Activated CD8-positive, alpha-beta memory T cell treated with anti-CD3 and anti-CD28 coated beads for 48 hours (primary cell): ENCODE measurements around the gene FNIP1.
"Not testable (repeated sequence)": the region's sequence is repeated elsewhere in the genome, so short reads cannot be mapped to it uniquely, and the experiment has no call there.

Experiments used
- DNase-seq, 3 experiments: peaks; one replicate each; pipeline ENCODE4 v3.0.0-alpha.2; 2020; ENCODE audit warnings: low read depth in 2 of 3, low spot score in 2 of 3

FNIP1 gene

DNA sequence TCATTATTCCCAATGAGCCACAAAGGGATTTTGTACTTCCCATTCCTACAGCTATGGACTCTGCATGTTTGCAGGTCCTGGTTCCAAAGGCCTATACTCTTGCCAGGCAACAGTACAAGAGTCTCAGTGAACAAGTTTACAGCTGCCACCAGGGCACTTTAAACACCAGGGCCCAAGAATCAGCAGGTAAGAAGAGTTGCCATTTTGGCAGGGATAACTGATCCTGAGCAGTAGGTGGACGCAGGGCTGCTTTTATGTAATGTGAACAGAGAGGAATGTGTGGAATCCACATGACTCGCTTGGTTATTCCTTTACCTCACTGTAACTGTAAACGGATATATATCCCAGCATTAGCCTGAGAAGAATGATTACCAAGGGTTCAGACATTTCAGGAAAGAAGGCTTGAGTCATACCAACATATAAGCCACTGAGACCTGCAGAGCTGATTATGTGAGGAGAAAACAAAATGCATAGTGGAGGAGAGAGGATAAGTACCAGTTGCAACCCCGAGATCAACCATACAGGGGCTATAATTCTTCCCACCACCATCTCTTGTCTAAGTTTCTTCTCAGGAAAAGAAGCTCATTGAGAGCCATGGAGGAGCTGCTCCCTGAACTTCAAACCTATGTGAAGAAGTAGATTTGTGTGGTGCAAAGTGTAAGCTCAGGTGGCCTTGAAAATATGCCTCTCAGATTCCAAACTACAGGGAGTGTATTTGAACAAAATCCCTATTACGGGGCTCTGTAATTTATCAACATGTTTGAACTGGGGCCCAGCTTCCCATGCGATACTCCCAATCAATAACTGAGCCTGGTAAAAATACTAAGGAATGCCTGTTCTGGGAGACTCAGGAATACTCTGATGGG is 186.4 kb downstream of the FNIP1 start:
- DNase-seq, result no peak

DNA sequence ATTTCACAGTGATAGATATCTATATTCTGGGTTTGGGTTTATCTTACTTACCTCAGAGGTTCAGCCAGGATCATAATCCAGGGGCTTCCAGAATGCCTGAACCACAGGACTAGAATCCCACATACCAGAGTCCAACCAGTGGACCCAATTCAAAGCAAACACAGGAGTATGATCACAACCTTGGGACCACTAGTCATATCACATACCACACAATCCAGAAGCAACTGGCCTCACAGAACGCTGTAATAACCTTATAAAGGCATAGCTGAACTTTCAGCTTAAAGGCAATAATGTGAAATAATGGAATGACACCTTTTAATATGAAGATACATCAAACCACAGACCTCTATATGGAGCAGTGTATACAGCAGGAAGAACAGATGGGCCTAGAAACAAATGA is 187.0 kb downstream of the FNIP1 start:
- DNase-seq, result no peak

DNA sequence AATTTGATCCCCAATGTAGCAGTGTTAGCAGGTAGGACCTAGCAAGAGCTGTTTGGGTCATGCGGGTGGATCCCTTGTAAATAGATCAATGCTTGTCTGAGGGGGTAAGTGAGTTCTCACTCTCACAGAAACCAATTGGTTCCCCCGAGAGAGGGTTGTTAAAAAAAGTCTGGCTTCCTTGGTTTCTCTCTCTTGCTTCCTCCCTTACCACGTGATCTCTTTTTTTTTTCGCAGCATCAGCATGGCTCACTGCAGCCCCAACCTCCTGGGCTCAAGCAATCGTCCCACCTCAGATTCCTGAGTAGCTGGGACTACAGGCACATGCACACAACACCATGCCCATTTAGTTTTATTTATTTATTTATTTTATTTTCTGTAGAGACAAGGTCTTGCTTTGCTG is 188.2 kb downstream of the FNIP1 start:
- DNase-seq, result no peak

DNA sequence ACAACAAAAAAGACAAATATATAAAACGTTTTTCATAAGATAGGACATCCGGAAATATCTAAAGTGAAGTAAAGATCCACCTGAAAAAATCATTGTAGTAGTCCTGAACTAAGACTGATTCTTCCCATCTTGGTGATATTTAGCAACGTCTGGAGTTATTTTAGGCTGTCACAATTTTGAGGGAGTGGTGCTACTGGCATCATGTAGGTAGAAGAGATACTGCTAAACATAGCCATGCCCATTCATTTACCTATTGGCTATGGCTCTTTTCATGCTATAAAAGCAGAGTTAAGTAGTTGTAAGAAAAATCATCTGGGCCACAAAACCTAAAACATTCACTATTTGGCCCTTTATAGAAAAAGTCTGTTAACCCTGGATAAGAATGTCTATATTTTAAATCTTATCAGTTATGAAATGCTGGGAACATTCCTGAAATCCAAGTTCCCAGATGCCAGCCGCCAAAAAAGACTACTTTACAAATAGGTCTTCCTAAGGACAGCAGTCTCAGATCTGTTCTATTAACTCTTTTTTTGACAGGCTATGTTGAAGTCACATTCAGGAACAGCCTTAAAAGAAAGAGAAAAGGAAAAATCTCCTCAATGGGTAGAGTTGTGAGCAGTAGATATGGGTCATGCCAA is 188.8 kb downstream of the FNIP1 start:
- no peak for DNase-seq

DNA sequence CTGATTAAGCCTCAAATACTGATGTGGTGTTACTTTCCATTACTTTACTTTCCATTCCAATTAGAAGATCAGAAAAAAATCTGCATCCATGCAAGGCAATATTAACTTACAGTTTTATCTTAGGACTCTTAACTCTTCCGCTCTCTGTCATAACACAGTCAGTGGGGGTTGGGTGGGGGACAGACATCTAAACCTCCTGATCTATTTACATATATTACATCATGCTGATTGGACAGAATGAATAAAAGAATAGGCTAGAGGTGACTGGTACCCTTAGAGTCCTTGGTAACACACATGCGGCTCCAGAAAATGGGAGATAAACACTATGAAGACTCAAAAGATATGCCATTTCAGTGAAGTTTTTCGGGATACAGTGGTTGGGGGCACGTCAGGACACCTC is 189.4 kb downstream of the FNIP1 start:
- no peak for DNase-seq

DNA sequence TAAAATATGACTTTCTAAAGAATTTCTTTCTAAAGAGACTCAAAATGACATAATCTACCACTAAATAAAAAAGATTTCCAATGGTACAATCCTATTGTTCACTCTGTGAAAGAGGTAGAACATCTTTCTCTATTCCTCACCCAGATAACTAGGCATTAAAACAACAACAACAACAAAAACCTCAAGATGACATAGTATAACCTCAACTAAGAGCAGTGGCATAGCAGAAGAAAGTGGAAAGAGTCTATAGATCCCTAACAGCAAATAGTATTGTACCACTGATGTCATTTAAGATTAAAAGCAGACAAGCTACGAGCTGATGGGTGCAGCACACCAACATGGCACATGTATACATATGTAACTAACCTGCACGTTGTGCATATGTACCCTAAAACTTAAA is 191.7 kb downstream of the FNIP1 start:
- no peak for DNase-seq

DNA sequence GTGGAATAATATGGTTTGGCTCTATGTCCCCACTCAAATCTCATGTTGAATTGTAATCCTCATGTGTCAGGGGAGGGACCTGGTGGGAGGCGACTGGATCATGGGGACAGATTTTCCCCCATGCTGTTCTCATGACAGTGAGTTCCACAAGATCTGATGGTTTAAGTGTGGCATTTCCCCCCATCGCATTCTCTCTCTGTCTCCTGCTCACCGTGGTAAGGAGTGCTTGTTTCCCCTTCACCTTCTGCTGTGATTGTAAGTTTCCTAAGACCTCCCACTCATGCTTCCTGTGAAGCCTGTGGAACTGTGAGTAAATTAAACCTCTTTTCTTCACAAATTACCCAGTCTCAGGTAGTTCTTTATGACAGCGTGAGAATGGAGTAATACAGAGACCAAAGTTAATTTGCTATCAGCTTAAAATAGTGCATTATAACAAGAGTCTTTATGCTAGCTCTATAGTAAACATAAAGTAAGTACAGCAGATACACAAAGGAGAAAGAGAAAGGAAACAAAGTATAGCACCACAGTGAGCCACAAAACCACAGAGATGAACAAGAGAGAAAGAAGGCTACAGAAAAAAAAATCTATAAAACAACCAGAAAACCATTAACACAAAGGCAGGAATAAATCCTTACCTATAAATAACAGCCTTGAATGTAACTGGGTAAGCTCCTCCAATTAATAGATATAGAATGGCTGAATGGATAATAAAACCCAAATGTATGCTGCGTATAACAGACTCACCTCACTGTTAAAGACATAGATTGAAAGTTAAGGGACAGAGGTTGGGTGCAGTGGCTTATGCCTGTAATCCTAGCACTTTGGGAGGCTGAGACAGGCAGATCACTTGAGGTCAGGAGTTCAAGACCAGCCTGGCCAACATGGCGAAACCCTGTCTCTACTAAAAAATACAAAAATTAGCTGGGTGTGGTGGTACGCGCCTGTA is 201.5 kb downstream of the FNIP1 start:
- DNase-seq, result no peak

DNA sequence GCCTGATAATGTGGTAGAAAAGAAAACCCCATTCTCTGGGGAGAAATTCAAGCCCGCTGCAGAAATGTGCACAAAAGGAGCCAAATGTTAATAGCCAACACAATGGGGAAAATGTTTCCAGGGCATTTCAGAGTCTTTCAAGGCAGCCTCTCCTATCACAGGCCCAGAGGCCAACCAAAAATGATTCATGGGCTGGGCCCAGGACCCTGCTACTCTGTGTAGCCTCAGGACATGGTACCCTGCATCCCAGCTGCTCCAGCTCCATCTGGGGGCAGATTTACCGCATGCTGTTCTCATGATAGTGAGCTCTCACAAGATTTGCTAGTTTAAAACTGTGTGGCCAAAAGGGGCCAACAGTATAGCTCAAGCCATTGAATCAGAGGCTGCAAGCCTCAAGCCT is 202.9 kb downstream of the FNIP1 start:
- DNase-seq, result no peak

DNA sequence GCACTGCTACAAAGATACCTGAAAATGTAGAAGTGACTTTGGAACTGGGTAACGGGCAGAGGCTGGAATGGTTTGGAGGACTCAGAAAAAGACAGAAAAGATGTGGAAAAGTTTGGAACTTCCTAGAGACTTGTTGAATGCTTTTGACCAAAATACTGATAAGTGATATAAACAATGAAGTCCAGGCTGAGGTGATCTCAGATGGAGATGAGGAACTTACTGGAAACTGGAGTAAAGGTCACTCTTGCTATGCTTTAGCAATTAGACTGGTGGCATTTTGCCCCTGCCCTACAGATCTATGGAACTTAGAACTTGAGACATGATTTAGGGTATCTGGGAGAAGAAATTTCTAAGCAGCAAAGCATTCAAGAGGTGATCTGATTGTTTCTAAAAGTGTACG is 203.4 kb downstream of the FNIP1 start:
- DNase-seq, result not testable (repeated sequence)
